GM13977 (cell line): ENCODE results near the gene CD9.

Experiments
- DNase-seq: peaks from one replicate; pipeline ENCODE4 v3.0.0; 2012; ENCODE audit warnings: low spot score
- in situ Hi-C: fragments of 300-500 bp; cut with MboI; formaldehyde crosslinking; loops from one replicate; pipeline ENCODE4 v1.12.0; 2022; ENCODE audit warnings: low sequenced_read_pairs, low pct_unique_long_range_greater_than_20kb, mixed read lengths, inconsistent platforms; ENCODE audit not compliant: unreplicated experiment
- TF ChIP-seq, protein P1 (sequence below): IDR thresholded peaks from 2 replicates; pipeline ENCODE4 v1.5.1; 2012; ENCODE audit warnings: mild to moderate bottlenecking, control low read depth; ENCODE audit not compliant: insufficient read depth; ENCODE audit errors: extremely low read depth, missing control alignments

The CD9 gene

DNA sequence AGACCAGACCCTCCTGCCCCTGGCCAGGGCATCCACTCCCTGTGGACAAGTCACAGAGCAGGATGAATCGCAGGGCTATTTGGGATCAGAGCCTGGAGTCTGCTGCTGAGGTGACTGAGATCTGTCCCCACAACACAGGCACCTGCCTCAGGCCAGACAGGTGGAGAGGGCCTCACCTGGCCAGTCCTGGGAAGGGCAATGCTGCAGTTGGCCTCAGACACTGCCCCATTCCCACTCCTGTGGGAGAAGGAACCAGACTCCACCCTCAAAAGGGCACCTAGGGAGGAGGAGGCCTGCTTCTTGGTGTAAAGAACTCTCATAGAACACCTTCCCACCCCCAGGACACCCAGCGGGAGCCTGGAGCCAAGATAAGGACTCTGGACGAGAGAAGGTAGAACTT, 62.0 kb downstream of the CD9 start:
- DNase-seq: no peak
- in situ Hi-C loops: no loop called here
- TF ChIP-seq, protein P1, sequence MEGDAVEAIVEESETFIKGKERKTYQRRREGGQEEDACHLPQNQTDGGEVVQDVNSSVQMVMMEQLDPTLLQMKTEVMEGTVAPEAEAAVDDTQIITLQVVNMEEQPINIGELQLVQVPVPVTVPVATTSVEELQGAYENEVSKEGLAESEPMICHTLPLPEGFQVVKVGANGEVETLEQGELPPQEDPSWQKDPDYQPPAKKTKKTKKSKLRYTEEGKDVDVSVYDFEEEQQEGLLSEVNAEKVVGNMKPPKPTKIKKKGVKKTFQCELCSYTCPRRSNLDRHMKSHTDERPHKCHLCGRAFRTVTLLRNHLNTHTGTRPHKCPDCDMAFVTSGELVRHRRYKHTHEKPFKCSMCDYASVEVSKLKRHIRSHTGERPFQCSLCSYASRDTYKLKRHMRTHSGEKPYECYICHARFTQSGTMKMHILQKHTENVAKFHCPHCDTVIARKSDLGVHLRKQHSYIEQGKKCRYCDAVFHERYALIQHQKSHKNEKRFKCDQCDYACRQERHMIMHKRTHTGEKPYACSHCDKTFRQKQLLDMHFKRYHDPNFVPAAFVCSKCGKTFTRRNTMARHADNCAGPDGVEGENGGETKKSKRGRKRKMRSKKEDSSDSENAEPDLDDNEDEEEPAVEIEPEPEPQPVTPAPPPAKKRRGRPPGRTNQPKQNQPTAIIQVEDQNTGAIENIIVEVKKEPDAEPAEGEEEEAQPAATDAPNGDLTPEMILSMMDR: no peak

DNA sequence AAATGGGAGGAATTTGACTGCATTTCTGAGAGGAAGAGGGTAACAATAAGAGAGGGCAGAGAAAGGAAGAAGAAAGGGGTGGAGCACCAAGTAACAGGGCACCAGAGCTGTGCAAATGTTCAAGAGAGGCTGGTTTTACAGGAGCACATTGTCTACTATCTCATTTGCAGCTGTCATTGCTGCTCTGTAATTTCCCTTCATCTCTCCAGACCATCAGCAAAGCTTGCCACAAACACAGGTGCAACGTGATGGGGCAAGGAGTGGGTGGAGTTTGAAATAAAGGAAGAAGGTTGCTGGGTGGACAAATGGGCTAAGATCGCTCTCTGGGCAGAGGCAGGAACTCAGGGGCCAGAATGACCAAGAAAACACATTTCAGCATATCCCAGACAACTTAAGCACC, 62.4 kb downstream of the CD9 start:
- in situ Hi-C loops: no loop called here
- TF ChIP-seq, protein P1: no peak
- no peak for DNase-seq

GRCh38 chr12:6263931-6264330, 63.7 kb downstream of the CD9 start:
- DNase-seq: no peak
- in situ Hi-C loops: no loop called here

GRCh38 chr12:6264402-6265037, 64.3 kb downstream of the CD9 start:
- in situ Hi-C loops: no loop called here
- no peak for DNase-seq
- TF ChIP-seq, protein P1: no peak

More at GRCh38 chr12:6263931-6264330, 63.7 kb downstream of the CD9 start:
- TF ChIP-seq, protein P1: no peak

DNA sequence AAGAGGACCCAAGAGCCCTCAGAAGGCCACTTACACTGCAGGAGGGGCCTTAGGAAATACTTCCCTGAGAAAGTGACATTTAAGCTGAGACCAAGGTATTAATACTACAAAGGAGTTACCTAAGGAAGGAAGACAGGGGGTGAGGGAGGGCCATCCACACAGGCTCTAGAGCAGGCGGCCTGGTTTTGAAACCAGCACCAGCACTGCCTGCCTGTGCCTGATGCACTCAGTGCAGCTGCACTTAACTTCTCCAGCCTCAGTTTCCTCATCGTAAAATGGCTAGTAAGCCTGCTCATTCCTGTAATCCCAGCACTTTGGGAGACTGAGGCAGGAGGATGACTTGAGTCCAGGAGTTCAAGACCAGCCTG, 64.8 kb downstream of the CD9 start:
- in situ Hi-C loops: no loop called here
- DNase-seq: no peak
- TF ChIP-seq, protein P1: no peak

DNA sequence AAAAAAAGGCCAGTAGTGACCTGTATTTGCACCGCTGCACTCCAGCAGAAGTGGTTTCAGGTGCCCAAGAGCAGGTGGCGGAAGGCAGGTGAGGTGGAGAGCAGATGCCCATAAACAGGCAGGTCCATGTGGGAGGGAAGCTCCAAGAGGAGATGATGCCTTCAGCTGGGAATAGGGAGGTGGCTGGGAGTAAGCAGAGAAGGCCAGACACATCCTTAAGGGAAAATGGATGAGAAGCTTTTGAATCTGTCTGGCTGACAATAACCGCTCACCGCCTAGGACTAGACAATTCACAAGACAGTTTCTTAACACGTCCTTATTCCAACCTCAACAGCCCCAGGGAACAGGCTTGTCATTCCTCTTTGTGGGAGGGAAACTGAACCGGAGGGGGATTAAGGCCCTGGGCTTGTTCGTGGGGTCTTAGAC, 66.4 kb downstream of the CD9 start:
- in situ Hi-C loops: no loop called here
- TF ChIP-seq, protein P1: no peak
- DNase-seq: no peak
